GM23338 (cell line): ENCODE measurements around the gene CPAMD8. TPM values are rescaled to one million over a fixed set of nuclear protein-coding genes. Genes with fewer than 3 reads are reported as not detected.

Experiments
- ATAC-seq: fragments of 200-7000 bp; cut with Tn5 transposase; 3 replicates; pipeline ENCODE4 v1.9.1; 2020
- DNase-seq: peaks from one replicate; pipeline ENCODE4 v3.0.0-alpha.2; 2015; ENCODE audit warnings: low spot score
- H2AFZ ChIP-seq: fragments of 200-600 bp; sonication (generic); 2 replicates; pipeline ENCODE4 v1.8.0; 2016; ENCODE audit warnings: antibody characterized with exemption, mild to moderate bottlenecking, moderate library complexity
- H3F3A ChIP-seq: fragments of 200-600 bp; sonication (generic); replicated peaks from 2 replicates; pipeline ENCODE4 v1.8.0; 2017; ENCODE audit warnings: antibody characterized with exemption, mixed run types, low read depth
- H3K27ac ChIP-seq: fragments of 200-600 bp; sonication (generic); 2 replicates; pipeline ENCODE4 v1.6.1; 2016; ENCODE audit warnings: low read depth
- H3K27me3 ChIP-seq: fragments of 200-600 bp; sonication (generic); 2 replicates; pipeline ENCODE4 v1.8.0; 2016; ENCODE audit warnings: mild to moderate bottlenecking, mixed run types, moderate library complexity; ENCODE audit not compliant: insufficient read depth
- H3K36me3 ChIP-seq: fragments of 200-600 bp; sonication (generic); 2 replicates; pipeline ENCODE4 v1.8.0; 2016; ENCODE audit warnings: mild to moderate bottlenecking; ENCODE audit not compliant: insufficient read depth
- H3K4me1 ChIP-seq: fragments of 200-600 bp; sonication (generic); 2 replicates; pipeline ENCODE4 v1.8.0; 2016; ENCODE audit warnings: mild to moderate bottlenecking, moderate library complexity; ENCODE audit not compliant: insufficient read depth
- H3K4me2 ChIP-seq: fragments of 200-600 bp; sonication (generic); 2 replicates; pipeline ENCODE4 v1.7.1; 2017; ENCODE audit warnings: mixed run types
- H3K4me3 ChIP-seq: fragments of 200-600 bp; sonication (generic); 2 replicates; pipeline ENCODE4 v1.6.1; 2016; ENCODE audit warnings: mixed run types
- H3K79me2 ChIP-seq: fragments of 200-600 bp; sonication (generic); replicated peaks from 2 replicates; pipeline ENCODE4 v1.8.0; 2017; ENCODE audit warnings: mild to moderate bottlenecking; ENCODE audit not compliant: insufficient read depth
- H3K9me2 ChIP-seq: fragments of 200-600 bp; sonication (generic); 2 replicates; pipeline ENCODE4 v1.8.0; 2017; ENCODE audit not compliant: insufficient read depth
- H4K20me1 ChIP-seq: fragments of 200-600 bp; sonication (generic); replicated peaks from 2 replicates; pipeline ENCODE4 v1.8.0; 2017; ENCODE audit warnings: mild to moderate bottlenecking; ENCODE audit not compliant: insufficient read depth
- H3K27ac Mint-ChIP-seq: 2 replicates; pipeline ENCODE4 v1.8.0; 2020; ENCODE audit warnings: inconsistent platforms, mild to moderate bottlenecking, moderate library complexity, mixed read lengths
- H3K27me3 Mint-ChIP-seq: 3 replicates; pipeline ENCODE4 v1.8.0; 2022; ENCODE audit warnings: low read depth, mild to moderate bottlenecking, moderate library complexity, mixed read lengths, inconsistent platforms; ENCODE audit not compliant: insufficient read depth, poor library complexity
- H3K36me3 Mint-ChIP-seq: 3 replicates; pipeline ENCODE4 v1.8.0; 2021; ENCODE audit warnings: low read depth, mild to moderate bottlenecking, inconsistent platforms, moderate library complexity, mixed read lengths
- H3K4me1 Mint-ChIP-seq: 3 replicates; pipeline ENCODE4 v1.8.0; 2020; ENCODE audit warnings: mild to moderate bottlenecking, inconsistent platforms, mixed read lengths
- H3K4me3 Mint-ChIP-seq: 3 replicates; pipeline ENCODE4 v1.8.0; 2021; ENCODE audit warnings: moderate library complexity, mild to moderate bottlenecking, inconsistent platforms, mixed read lengths
- H3K9me3 Mint-ChIP-seq: 3 replicates; pipeline ENCODE4 v1.8.0; 2020; ENCODE audit warnings: moderate library complexity, mild to moderate bottlenecking, inconsistent platforms, mixed read lengths
- CREB1 ChIP-seq: fragments of 250-450 bp; sonication (Bioruptor Pico); IDR thresholded peaks from 2 replicates; pipeline ENCODE4 v1.5.0; 2020; ENCODE audit warnings: low read depth, mild to moderate bottlenecking, moderate library complexity
- CTCF ChIP-seq, 2 experiments: fragments of 200-600 bp in 1 of 2; sonication (generic) in 1 of 2; conservative IDR thresholded peaks; 2 replicates each; pipeline versions ENCODE4 v1.5.1 to v1.6.1; 2016 to 2017; ENCODE audit warnings: antibody characterized with exemption in 2 of 2, low read depth in 2 of 2, mild to moderate bottlenecking in 2 of 2, moderate library complexity in 1 of 2
- ETS1 ChIP-seq: IDR thresholded peaks from 2 replicates; pipeline ENCODE4 v1.6.1; 2016; ENCODE audit warnings: antibody characterized with exemption
- EZH2 ChIP-seq: fragments of 200-600 bp; sonication (generic); IDR thresholded peaks from one replicate; pipeline ENCODE4 v1.8.0; 2017; ENCODE audit warnings: antibody characterized with exemption, mild to moderate bottlenecking, low read depth; ENCODE audit not compliant: unreplicated experiment
- EZH2phosphoT487 ChIP-seq: fragments of 200-600 bp; sonication (generic); IDR thresholded peaks from one replicate; pipeline ENCODE4 v1.8.1; 2018; ENCODE audit warnings: antibody characterized with exemption; ENCODE audit not compliant: unreplicated experiment
- JUNB ChIP-seq: IDR thresholded peaks from one replicate; pipeline ENCODE4 v1.6.1; 2016; ENCODE audit warnings: antibody characterized with exemption; ENCODE audit not compliant: unreplicated experiment
- NANOG ChIP-seq: IDR thresholded peaks from 2 replicates; pipeline ENCODE4 v1.6.1; 2016; ENCODE audit warnings: antibody characterized with exemption, borderline replicate concordance
- POLR2AphosphoS5 ChIP-seq: IDR thresholded peaks from 2 replicates; pipeline ENCODE4 v1.6.1; 2016; ENCODE audit warnings: antibody characterized with exemption, low read depth
- REST ChIP-seq: IDR thresholded peaks from one replicate; pipeline ENCODE4 v1.6.1; 2018; ENCODE audit warnings: antibody characterized with exemption; ENCODE audit not compliant: unreplicated experiment
- STAT1 ChIP-seq: IDR thresholded peaks from one replicate; pipeline ENCODE4 v1.6.1; 2016; ENCODE audit warnings: antibody characterized with exemption; ENCODE audit not compliant: unreplicated experiment
- ZNF114 ChIP-seq: fragments of 250-450 bp; sonication (Bioruptor Pico); IDR thresholded peaks from 2 replicates; pipeline ENCODE4 v1.5.0; 2020; ENCODE audit warnings: mild to moderate bottlenecking, moderate library complexity
- ZNF331 ChIP-seq: fragments of 250-450 bp; sonication (Bioruptor Pico); IDR thresholded peaks from 2 replicates; pipeline ENCODE4 v1.5.0; 2020; ENCODE audit warnings: low read depth, mild to moderate bottlenecking, moderate library complexity
- polyA plus RNA-seq: library from polyadenylated mRNA; unstranded; fragments of >200 nt; fragmentation: Nextera tagmentation; extraction: Ambion mirVana; gene quantifications from 2 replicates; pipeline ENCODE4 v1.2.1, GENCODE V29; 2016
- total RNA-seq: library from RNA; depleted of rRNA; stranded (reverse); fragments of >200 nt; shearing (Covaris generic); gene quantifications from 2 replicates; pipeline ENCODE4 v1.2.3, GENCODE V29; 2014
- TF ChIP-seq, protein P1 (sequence below): fragments of 250-450 bp; sonication (Bioruptor Pico); IDR thresholded peaks from 2 replicates; pipeline ENCODE4 v1.5.0; 2020; ENCODE audit warnings: mild to moderate bottlenecking, moderate library complexity

The CPAMD8 gene
- total and polyA plus RNA-seq, 2 experiments from 2014 or later = 4.4 to 11.8 TPM

GRCh38 chr19:16957151-16957701, 69.4 kb downstream of the CPAMD8 start:
- peaks cover 12% of the 10 kb centered on the region; the same call in 2 of the 3 replicates for H3K4me1 Mint-ChIP-seq
- TF ChIP-seq EZH2 (no peak), CREB1 (CRISPR knock-in tag) (no peak), CTCF (conservative IDR thresholded peaks at IDR 0.05; ENCODE audit: low read depth in 2 of 2) (no peak), ZNF331 (no peak), NANOG (no peak), EZH2phosphoT487 (no peak), ZNF114 (no peak), ETS1 (no peak), REST (no peak), POLR2AphosphoS5 (no peak), STAT1 (no peak), JUNB (no peak)
- TF ChIP-seq, protein P1, sequence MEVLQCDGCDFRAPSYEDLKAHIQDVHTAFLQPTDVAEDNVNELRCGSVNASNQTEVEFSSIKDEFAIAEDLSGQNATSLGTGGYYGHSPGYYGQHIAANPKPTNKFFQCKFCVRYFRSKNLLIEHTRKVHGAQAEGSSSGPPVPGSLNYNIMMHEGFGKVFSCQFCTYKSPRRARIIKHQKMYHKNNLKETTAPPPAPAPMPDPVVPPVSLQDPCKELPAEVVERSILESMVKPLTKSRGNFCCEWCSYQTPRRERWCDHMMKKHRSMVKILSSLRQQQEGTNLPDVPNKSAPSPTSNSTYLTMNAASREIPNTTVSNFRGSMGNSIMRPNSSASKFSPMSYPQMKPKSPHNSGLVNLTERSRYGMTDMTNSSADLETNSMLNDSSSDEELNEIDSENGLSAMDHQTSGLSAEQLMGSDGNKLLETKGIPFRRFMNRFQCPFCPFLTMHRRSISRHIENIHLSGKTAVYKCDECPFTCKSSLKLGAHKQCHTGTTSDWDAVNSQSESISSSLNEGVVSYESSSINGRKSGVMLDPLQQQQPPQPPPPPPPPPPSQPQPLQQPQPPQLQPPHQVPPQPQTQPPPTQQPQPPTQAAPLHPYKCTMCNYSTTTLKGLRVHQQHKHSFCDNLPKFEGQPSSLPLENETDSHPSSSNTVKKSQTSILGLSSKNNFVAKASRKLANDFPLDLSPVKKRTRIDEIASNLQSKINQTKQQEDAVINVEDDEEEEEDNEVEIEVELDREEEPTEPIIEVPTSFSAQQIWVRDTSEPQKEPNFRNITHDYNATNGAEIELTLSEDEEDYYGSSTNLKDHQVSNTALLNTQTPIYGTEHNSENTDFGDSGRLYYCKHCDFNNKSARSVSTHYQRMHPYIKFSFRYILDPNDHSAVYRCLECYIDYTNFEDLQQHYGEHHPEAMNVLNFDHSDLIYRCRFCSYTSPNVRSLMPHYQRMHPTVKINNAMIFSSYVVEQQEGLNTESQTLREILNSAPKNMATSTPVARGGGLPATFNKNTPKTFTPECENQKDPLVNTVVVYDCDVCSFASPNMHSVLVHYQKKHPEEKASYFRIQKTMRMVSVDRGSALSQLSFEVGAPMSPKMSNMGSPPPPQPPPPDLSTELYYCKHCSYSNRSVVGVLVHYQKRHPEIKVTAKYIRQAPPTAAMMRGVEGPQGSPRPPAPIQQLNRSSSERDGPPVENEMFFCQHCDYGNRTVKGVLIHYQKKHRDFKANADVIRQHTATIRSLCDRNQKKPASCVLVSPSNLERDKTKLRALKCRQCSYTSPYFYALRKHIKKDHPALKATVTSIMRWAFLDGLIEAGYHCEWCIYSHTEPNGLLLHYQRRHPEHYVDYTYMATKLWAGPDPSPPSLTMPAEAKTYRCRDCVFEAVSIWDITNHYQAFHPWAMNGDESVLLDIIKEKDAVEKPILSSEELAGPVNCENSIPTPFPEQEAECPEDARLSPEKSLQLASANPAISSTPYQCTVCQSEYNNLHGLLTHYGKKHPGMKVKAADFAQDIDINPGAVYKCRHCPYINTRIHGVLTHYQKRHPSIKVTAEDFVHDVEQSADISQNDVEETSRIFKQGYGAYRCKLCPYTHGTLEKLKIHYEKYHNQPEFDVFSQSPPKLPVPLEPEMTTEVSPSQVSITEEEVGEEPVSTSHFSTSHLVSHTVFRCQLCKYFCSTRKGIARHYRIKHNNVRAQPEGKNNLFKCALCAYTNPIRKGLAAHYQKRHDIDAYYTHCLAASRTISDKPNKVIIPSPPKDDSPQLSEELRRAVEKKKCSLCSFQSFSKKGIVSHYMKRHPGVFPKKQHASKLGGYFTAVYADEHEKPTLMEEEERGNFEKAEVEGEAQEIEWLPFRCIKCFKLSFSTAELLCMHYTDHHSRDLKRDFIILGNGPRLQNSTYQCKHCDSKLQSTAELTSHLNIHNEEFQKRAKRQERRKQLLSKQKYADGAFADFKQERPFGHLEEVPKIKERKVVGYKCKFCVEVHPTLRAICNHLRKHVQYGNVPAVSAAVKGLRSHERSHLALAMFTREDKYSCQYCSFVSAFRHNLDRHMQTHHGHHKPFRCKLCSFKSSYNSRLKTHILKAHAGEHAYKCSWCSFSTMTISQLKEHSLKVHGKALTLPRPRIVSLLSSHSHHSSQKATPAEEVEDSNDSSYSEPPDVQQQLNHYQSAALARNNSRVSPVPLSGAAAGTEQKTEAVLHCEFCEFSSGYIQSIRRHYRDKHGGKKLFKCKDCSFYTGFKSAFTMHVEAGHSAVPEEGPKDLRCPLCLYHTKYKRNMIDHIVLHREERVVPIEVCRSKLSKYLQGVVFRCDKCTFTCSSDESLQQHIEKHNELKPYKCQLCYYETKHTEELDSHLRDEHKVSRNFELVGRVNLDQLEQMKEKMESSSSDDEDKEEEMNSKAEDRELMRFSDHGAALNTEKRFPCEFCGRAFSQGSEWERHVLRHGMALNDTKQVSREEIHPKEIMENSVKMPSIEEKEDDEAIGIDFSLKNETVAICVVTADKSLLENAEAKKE = no peak
- Histone ChIP-seq H3K27me3 (no peaks in the 10 kb centered on the region), H2AFZ (no peak overlapping the region), H3K9me2 (no peaks in the 10 kb centered on the region), H3K4me1 (no peaks in the 10 kb centered on the region), H3K27ac (no peak overlapping the region), H4K20me1 (no peaks in the 10 kb centered on the region; the same call in 1 of the 2 replicates), H3F3A (no peaks in the 10 kb centered on the region), H3K79me2 (no peaks in the 10 kb centered on the region), H3K4me2 (no peak overlapping the region), H3K4me3 (no peak overlapping the region), H3K36me3 (0 out of 2 replicates have a peak, but pooled peaks cover 9% of the 10 kb centered on the region)
- H3K27ac Mint-ChIP-seq = no peak overlapping the region
- ATAC-seq = no peak
- DNase-seq = no peak
- H3K27me3 Mint-ChIP-seq = peaks cover 2% of the 10 kb centered on the region
- H3K9me3 Mint-ChIP-seq = peaks cover 3% of the 10 kb centered on the region; the same call in 1 of the 3 replicates
- peaks cover 16% of the 10 kb centered on the region; the same call in 2 of the 3 replicates for H3K36me3 Mint-ChIP-seq
- H3K4me3 Mint-ChIP-seq = no peak overlapping the region
